22Rv1 (cell line): ENCODE results near the gene IGSF9.

ENCODE experiments used
- CTCF ChIP-seq: fragments of 450-650 bp; IDR thresholded peaks from 2 replicates; pipeline ENCODE4 v1.5.1; 2017; ENCODE audit warnings: mild to moderate bottlenecking
- ZFX ChIP-seq: fragments of 450-650 bp; IDR thresholded peaks from 2 replicates; pipeline ENCODE4 v1.6.1; 2017; ENCODE audit warnings: antibody characterized with exemption, borderline replicate concordance

GRCh38 chr1:159943908-159944622 is 1.3 kb downstream of the IGSF9 start:
- TF ChIP-seq CTCF (no peak), ZFX (no peak)
